OCI-LY7 (cell line): ENCODE data around the gene TAAR8. TPM values are rescaled to one million over a fixed set of nuclear protein-coding genes. Genes with fewer than 3 reads are reported as not detected.

Source experiments
- BruUV-seq: library from RNA; stranded (reverse); fragments of 400-500 nt; replicated peaks from 2 replicates; lab custom pipeline; 2021; lab: Mats Ljungman, UMichigan
- CTCF ChIA-PET: fragments of 300-600 bp; sonication (Branson Sonifier 250); formaldehyde crosslinking; loops from one replicate; lab custom pipeline; 2022; ENCODE audit warnings: antibody characterized with exemption; ENCODE audit not compliant: unreplicated experiment; lab: Charles Lee
- POLR2A ChIA-PET: fragments of 300-600 bp; sonication (Branson Sonifier 250); formaldehyde crosslinking; loops from one replicate; lab custom pipeline; 2022; ENCODE audit warnings: antibody characterized with exemption; lab: Charles Lee
- DNase-seq: peaks from one replicate; pipeline ENCODE4 v3.0.0-alpha.2; 2015; ENCODE audit warnings: low spot score
- H2AFZ ChIP-seq: fragments of 200-600 bp; sonication (generic), shearing (Covaris generic); 2 replicates; pipeline ENCODE4 v1.6.1; 2014; ENCODE audit warnings: mild to moderate bottlenecking, antibody characterized with exemption, low read length, moderate library complexity
- H3K27ac ChIP-seq: fragments of 200-600 bp; sonication (generic); 2 replicates; pipeline ENCODE4 v1.5.1; 2014; ENCODE audit warnings: mixed run types, low read depth, mild to moderate bottlenecking, moderate library complexity, low read length, inconsistent platforms; ENCODE audit not compliant: poor library complexity, severe bottlenecking
- H3K36me3 ChIP-seq: fragments of 200-600 bp; sonication (generic); 2 replicates; pipeline ENCODE4 v1.6.1; 2014; ENCODE audit warnings: mild to moderate bottlenecking, antibody characterized with exemption, low read length, moderate library complexity, mixed read lengths; ENCODE audit not compliant: insufficient read depth
- H3K4me1 ChIP-seq: fragments of 200-600 bp; sonication (generic); 2 replicates; pipeline ENCODE4 v1.5.1; 2014; ENCODE audit warnings: mild to moderate bottlenecking, low read length; ENCODE audit not compliant: insufficient read depth, poor library complexity, severe bottlenecking
- H3K4me2 ChIP-seq: fragments of 200-600 bp; sonication (generic); 2 replicates; pipeline ENCODE4 v1.6.1; 2014; ENCODE audit warnings: mild to moderate bottlenecking, low read length
- H3K4me3 ChIP-seq: fragments of 200-600 bp; sonication (generic); 2 replicates; pipeline ENCODE4 v1.5.1; 2014; ENCODE audit warnings: mild to moderate bottlenecking, low read depth, low read length; ENCODE audit not compliant: poor library complexity, severe bottlenecking
- H3K79me2 ChIP-seq: fragments of 200-600 bp; sonication (generic); 2 replicates; pipeline ENCODE4 v1.6.1; 2016; ENCODE audit warnings: low read depth, mild to moderate bottlenecking, low read length, moderate library complexity, mixed read lengths; ENCODE audit not compliant: insufficient read depth
- H3K9me2 ChIP-seq: fragments of 200-600 bp; sonication (generic); 2 replicates; pipeline ENCODE4 v1.6.1; 2016; ENCODE audit warnings: mild to moderate bottlenecking, low read length, mixed read lengths; ENCODE audit not compliant: insufficient read depth
- H3K9me3 ChIP-seq: fragments of 200-600 bp; sonication (generic); 2 replicates; pipeline ENCODE4 v1.6.1; 2014; ENCODE audit warnings: mild to moderate bottlenecking, mixed run types, low read length, mixed read lengths
- H4K20me1 ChIP-seq: fragments of 200-600 bp; sonication (generic); 2 replicates; pipeline ENCODE4 v1.6.1; 2014; ENCODE audit warnings: mild to moderate bottlenecking, antibody characterized with exemption, low read length, moderate library complexity, mixed read lengths; ENCODE audit not compliant: insufficient read depth
- CTCF ChIP-seq: fragments of 200-600 bp; sonication (generic); conservative IDR thresholded peaks from 2 replicates; pipeline ENCODE4 v1.5.1; 2014; ENCODE audit warnings: mild to moderate bottlenecking, antibody characterized with exemption, low read length, moderate library complexity, mixed read lengths
- EZH2phosphoT487 ChIP-seq: fragments of 200-600 bp; sonication (generic); IDR thresholded peaks from 2 replicates; pipeline ENCODE4 v1.6.1; 2018; ENCODE audit warnings: low read depth, borderline replicate concordance, mild to moderate bottlenecking, mixed run types, antibody characterized with exemption, low read length, moderate library complexity, mixed read lengths
- intact Hi-C: fragments of 100-400 bp; cut with micrococcal nuclease; formaldehyde crosslinking; loops from one replicate; pipeline ENCODE4 v1.10.0; 2022; ENCODE audit not compliant: unreplicated experiment
- total RNA-seq, 2 experiments: library from RNA; depleted of rRNA in 1 of 2; stranded (reverse); fragments of >200 nt in 1 of 2; shearing (Covaris generic) in 1 of 2; gene quantifications; 2 replicates each; pipeline ENCODE4 v1.2.3, GENCODE V29; 2014 to 2022

TAAR8 gene
- total RNA-seq, 2 experiments from 2014 or later = not detected

DNA sequence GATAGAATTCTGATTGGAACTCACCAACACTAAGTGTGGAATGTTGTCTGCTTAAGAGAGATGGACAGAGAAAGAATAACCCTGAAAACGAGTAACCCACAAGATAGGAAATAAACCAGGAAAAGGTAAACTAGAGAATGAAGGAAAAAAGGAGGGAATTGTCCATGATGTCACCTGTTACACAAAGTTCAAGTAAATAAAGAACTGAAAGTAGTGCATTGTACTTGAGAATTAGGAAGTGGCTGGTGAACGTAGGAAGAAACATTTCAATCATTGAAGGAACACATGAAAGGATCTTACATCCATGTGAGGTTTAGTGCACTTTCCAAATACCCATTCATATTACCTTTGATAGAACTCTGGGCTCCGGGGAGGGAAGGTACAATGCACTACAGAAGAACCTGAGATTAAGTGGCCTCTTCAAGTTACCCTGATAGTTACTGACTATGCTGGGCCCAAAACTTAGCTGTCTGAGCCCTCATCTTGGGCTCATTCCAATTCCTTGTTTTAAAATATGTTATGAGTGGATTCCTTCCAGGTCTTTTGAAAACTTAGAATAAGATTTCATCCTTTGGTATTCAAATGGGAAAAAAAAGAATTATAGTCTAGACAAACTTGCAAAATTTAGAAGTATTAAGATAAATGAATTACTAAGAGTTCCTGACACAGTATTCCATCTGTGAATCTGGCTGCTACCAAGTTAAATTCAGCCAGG is 38.5 kb upstream of the TAAR8 start:
- Histone ChIP-seq H3K27ac (peak overlapping the region; percentile 79), H3K9me3 (no peaks in the 10 kb centered on the region), H3K4me2 (peak overlapping the region; percentile 82), H4K20me1 (peaks cover 16% of the 10 kb centered on the region; the same call in 1 of the 2 replicates), H3K79me2 (peaks cover 41% of the 10 kb centered on the region), H3K4me1 (peaks cover 30% of the 10 kb centered on the region), H3K9me2 (no peaks in the 10 kb centered on the region), H3K4me3 (peak overlapping the region; percentile 82), H2AFZ (peak overlapping the region; percentile 83), H3K36me3 (peaks cover 27% of the 10 kb centered on the region)
- intact Hi-C loops = loop anchor here (2.0 to 10.0 kb wide), 4 partner anchors 23 to 599 kb away; partner anchors contain the start of gene SLC18B1
- POLR2A ChIA-PET = interaction anchor here (1.1 to 2.9 kb wide), 10 partner anchors 15 to 284 kb away, joined by 3 to 54 read pairs (median 6); partner anchors contain the start of gene SLC18B1
- BruUV-seq = no TSS peak
- TF ChIP-seq EZH2phosphoT487 (no peak), CTCF (no peak)
- DNase-seq = no peak
- CTCF ChIA-PET = interaction anchor here (1.3 kb wide), 1 partner anchor 13 kb away, joined by 6 read pairs; no protein-coding TSS in a partner anchor

GRCh38 chr6:132515386-132515785 is 37.1 kb upstream of the TAAR8 start:
- BruUV-seq = no TSS peak
- H3K79me2 ChIP-seq = peaks cover 27% of the 10 kb centered on the region
- CTCF ChIA-PET = no interaction called here
- H3K4me3 ChIP-seq = no peak overlapping the region
- intact Hi-C loops = loop anchor here (10.0 kb wide), 1 partner anchor 601 kb away; no protein-coding TSS in a partner anchor
- H2AFZ ChIP-seq = 0 out of 2 replicates have a peak overlapping the region, but pooled peaks have one; percentile 24
- POLR2A ChIA-PET = interaction anchor here (0.6 to 2.0 kb wide), 6 partner anchors 9 to 248 kb away, joined by 3 to 7 read pairs (median 4); no protein-coding TSS in a partner anchor
- H3K4me2 ChIP-seq = no peak overlapping the region
- no peaks in the 10 kb centered on the region for H3K9me2 ChIP-seq
- H3K36me3 ChIP-seq = peaks cover 16% of the 10 kb centered on the region; the same call in 1 of the 2 replicates
- peaks cover 17% of the 10 kb centered on the region for H3K4me1 ChIP-seq
- H3K9me3 ChIP-seq = no peaks in the 10 kb centered on the region
- DNase-seq = no peak
- no peak for TF ChIP-seq CTCF
- peaks cover 11% of the 10 kb centered on the region; the same call in 1 of the 2 replicates for H4K20me1 ChIP-seq
- no peak overlapping the region for H3K27ac ChIP-seq

DNA sequence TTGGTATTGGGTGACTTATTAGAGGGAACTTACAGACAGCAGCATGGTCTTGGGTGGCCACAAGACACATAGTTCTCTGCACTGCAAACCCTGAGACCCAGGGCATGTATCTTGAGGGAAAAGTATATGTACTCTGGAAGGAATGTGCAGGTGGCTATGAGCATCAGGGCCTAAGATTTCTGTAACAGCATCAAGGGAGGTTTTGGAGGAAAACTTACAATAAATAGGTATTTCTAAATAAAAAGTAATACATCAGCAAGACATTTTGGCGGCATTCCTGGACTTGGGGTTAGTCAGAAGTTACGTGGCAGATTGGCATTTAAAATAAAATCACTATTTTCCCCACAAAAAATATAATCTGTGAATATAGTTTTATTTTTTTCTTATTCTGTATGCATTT is 31.5 kb upstream of the TAAR8 start:
- H3K4me2 ChIP-seq = no peak overlapping the region
- no TSS peak for BruUV-seq
- no peaks in the 10 kb centered on the region for H3K9me3 ChIP-seq
- no peak overlapping the region for H2AFZ ChIP-seq
- TF ChIP-seq CTCF (no peak), EZH2phosphoT487 (no peak)
- H4K20me1 ChIP-seq = no peaks in the 10 kb centered on the region
- H3K9me2 ChIP-seq = no peaks in the 10 kb centered on the region
- CTCF ChIA-PET = no interaction called here
- no peaks in the 10 kb centered on the region for H3K79me2 ChIP-seq
- intact Hi-C loops = no loop called here
- DNase-seq = no peak
- POLR2A ChIA-PET = no interaction called here
- no peak overlapping the region for H3K4me3 ChIP-seq
- no peaks in the 10 kb centered on the region for H3K4me1 ChIP-seq
- no peaks in the 10 kb centered on the region for H3K36me3 ChIP-seq
- H3K27ac ChIP-seq = no peak overlapping the region
